Bone marrow (tissue), 2 donors: ENCODE results near the gene SDK1.

Experiments
- DNase-seq, 2 donors: peaks; one replicate each; lab custom pipeline; 2025; lab: John Stamatoyannopoulos, UW

SDK1 gene

DNA sequence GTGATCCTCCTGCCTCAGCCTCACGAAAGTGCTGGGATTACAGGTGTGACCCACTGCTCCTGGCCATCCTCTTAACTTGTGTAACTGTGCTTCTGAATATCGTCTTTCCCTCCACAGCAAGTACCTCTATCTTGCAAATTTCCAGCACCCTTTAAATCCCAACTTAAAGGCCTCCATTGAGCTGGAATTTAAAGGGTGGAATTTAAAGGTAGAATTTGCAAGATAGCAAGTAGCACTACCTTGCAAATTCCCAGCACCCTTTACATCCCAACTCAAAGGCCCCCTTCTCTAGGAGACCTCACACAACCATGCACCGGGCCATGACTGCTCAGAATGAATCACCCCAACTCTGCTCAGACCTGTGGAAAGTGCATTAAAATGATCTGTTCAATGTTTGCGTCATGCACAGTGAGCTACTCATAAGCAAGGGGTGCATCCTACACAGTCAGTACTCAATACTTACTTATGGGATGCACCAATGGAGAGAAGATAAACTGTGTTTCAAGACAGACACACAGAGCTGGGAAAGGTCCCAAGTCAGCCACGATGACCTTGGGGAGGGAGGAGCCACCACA lies 17.8 kb upstream of the SDK1 start:
- no peak for DNase-seq

DNA sequence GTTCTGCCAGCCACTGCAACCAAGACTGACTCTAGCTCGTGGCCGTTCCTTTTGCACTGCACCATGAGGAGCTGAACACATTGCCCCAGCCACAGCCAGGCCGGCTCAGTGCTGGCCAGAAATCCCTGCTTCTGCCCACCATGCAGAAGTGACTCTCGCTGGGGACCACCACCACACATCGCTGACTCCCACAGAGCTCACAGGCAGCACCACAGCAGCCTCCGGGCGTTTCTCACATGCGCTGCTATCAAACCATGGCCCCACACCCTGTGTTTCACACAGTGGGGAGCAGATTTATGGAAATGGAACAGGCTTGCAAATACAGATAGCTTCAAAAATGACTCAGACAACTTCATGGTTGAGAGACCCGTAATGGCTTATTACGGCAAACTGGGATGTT lies 15.4 kb upstream of the SDK1 start:
- DNase-seq = no peak

DNA sequence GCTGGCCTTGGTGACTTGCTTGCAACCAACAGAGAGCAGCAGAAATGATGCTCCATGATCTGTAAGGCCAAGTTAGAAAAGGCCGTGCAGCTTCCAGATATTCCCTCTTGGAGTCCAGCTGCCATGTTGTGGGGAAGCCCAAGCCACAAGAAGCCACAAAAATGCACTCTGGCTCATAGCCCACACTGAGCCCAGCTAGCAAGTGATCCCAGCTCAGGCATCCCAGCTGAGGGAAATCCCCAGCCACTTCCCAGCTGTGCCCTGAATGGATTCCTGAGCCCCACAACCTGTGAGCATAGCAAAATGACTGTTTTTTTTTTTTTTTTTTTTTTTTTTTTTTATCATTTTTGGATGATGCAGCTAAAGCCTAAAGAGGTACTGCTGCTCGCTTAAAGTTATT lies 11.1 kb upstream of the SDK1 start:
- DNase-seq = no peak

DNA sequence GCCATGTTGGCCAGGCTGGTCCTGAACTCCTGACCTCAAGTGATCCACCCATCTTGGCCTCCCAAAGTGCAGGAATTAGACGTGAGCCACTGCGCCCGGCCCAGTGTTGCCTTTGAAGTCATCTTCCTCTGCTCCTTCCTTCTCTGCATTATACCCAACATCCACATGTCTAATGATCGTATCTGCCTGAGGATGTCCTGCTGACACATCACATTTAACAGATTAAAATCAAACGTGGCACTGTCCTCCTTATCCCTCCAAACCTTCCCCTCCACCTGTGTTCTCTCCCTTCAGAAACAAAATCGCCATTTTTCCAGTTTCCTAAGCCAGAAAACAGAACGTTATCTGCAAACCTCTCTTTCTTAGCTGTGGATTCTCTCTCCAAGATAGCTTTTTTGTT lies 8.4 kb upstream of the SDK1 start:
- DNase-seq = no peak

GRCh38 chr7:3294432-3295100 lies 6.5 kb upstream of the SDK1 start:
- no peak for DNase-seq

- no peak for DNase-seq
These were observed 3.8 kb upstream of the SDK1 start for GRCh38 chr7:3297105-3297819.

DNA sequence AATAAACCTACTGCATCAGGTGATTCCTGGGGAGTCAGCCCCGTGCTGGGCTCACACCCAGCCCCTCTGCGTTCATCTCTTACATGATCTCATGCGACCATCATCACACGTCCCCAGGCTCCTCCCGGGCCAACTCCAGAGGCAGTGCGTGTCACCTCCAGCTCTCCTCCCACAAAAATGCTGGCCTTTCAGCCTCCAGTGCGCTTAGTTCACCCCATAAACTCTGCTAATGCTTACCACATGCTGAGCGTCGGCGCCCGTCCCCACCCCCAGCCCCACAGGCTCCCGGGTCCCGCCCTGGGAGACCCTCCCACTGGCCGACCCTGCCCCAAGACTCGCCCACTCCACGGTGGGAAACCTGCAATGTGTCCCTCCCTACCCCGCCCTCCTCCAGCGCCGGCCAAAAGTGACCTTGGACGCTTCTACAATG lies 816 bp upstream of the SDK1 start:
- DNase-seq = no peak

DNA sequence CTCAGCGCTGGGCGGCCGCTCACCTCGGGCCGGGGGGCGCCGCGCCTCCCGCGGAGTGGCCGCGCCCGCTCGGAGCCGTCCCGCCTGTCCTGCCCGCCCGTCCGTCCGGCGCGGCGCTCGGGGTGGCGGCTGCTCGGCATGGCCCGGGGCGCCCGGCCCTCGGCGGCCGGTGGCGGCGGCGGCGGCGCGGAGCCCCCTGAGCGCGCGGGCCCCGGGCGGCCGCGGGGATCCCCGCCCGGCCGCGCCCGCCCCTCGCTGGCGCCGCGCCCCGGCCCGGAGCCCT lies 338 bp downstream of the SDK1 start:
- DNase-seq = no peak

DNA sequence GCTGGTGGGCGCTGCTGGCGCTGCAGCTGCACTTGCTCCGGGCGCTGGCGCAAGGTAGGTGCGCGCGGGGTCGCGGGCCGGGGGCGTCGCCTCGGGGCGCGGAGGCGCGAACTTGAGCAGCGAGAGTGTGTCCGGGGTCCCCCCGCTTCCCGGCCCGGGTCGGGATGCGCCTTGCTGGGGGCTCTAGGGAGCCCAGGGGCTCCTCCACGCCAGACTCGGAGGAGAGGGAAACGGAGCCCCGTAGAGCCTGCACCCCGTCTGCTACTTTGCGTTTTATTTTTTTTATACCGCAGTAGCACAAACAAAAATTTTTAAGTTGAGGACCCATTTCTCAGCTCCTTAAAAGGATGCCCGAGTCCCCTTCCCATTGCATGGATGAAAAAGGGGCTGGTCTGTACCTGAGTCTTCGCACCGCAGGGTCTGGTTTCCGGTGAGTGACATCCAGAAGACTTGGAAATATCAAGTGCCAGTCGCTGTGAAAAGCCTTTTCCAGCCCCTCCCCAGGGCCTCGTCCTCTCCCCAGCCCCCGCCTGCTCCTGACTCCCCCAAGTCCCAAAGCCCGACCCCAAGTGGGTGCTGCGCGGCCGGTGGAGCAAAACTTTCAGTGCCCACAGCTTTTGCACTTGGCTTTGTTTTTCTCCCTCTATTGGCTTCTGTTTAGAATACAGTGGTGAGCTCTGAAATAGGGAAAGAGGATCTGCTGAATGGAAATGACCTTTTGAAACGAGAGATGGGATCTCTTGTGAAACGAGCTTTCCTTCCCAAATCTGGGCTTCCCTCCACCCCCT lies 973 bp downstream of the SDK1 start:
- no peak for DNase-seq

DNA sequence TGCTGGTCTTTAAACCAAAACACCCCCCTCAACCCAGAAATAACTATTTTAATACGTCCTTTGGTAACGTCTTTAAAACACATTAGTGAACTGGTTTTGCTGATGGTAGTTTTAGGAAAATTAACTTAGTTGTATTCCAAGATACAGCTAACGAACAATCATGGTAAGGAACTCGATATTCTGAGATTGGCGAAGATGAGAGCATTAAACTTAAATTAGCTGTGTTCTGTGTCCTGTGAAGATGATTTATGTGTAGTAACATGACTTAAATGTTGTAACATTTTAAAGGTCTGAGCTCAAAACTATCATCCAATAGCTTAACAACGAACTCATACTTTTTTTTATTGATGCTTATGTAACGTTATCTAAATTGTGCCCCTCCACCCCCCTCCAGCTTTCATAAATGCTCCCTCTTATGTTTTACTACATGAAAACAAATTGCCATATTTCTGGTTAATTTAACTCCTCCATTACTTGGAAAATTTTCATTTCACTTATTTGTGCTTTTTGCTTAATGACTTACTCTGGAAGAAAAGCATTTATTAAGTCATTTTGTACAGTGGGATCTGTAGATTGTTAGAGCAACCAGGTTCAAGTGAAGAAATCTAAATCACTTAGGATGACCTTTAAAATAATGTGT lies 1.7 kb downstream of the SDK1 start:
- no peak for DNase-seq

GRCh38 chr7:3304131-3304530 lies 3.1 kb downstream of the SDK1 start:
- no peak for DNase-seq

DNA sequence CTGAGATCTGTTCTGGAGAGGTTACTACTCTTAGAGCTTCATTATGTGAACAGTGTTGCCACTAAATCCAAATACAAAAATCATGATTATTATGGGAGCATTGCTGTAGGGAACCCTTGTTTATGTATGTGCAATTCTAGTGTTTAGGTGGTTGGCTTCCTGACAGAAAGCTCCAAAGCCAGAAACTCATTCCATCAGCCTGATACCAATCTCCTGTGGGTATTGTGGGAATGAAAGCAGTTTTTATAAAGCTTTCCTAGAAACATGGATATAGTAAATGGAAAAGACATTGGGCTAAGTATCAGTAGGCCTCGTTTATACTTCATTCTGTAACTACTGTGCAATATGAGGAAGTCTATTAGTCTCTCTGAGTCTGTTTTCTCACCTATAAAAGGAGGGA lies 6.4 kb downstream of the SDK1 start:
- DNase-seq = no peak

GRCh38 chr7:3309140-3309539 lies 8.1 kb downstream of the SDK1 start:
- no peak for DNase-seq

DNA sequence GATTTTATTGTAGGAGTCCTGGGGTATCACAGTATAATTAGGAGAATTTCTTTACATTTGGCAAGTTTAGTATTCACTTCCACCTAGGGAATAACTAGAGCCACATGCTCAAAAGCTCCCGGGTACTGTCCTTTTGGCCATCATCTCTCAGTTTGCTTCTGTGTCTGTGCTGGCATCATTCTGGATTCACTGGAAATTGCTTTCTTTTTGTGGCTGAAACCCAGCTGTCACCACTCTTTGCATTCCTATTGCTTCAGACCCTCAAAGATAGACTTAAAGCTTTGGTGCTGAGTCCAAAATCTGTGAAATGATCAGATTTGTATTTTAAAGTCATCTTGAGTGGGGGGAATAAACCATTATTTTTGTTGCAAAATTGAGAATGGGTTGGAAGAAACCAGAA lies 8.9 kb downstream of the SDK1 start:
- no peak for DNase-seq

DNA sequence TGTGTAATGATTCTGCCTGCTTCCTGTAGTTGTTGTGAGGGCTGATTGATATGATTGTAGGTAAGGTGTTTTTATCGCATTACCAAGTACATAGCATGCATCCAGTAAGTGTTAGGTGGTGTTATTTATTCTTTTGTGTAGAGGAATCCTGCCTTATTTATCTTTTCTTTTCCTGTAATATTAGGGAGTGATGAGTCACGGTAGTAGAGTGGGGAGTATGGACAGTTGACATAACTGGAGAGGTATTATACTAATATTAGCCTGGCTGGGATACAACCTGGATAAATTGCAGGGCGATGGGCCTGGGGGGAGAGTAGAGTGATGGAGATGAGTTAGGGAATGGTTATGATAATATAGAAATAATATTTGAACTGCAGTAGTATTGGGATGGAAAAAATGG lies 9.8 kb downstream of the SDK1 start:
- no peak for DNase-seq

DNA sequence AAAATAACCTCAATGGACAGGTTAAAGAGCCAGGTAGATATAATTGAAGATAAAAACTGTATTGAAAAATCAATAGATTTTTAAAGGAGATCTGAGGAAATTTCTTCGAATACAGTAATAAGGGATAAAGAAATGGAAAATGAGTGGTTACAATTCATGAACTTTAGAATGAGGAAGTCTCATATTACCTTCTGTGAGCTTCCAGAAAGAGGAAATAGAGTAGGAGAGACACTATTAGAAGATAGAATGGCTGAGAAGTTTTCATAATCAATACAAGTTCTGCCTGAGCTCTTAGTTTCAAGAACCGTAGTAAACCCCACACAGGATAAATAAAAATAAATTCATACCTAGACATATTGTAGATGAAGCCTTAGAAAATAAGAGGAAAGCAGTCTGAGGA lies 11.5 kb downstream of the SDK1 start:
- no peak for DNase-seq

DNA sequence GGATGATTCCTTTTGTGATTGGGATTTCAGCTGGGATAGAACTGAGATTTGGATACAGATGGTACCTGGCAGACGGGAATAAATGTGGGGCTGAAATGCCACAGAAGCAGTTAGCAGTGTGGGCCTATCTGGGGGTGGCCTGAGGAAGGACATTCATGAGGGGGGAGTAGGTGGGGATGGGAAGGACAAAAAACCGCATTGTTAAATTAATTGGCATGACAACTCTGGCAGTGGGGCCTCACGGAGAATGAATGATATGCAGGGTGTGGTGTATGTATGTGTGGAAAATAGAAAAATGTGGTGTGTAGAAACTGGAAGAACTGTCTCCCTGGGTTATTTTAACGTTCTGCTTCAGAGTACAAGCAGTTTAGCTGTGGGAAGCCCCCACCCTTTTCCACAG lies 17.8 kb downstream of the SDK1 start:
- no peak for DNase-seq

- DNase-seq = no peak
These were observed 20.2 kb downstream of the SDK1 start for GRCh38 chr7:3321206-3321605.

- DNase-seq = no peak
These were observed 20.7 kb downstream of the SDK1 start for GRCh38 chr7:3321745-3322144.

DNA sequence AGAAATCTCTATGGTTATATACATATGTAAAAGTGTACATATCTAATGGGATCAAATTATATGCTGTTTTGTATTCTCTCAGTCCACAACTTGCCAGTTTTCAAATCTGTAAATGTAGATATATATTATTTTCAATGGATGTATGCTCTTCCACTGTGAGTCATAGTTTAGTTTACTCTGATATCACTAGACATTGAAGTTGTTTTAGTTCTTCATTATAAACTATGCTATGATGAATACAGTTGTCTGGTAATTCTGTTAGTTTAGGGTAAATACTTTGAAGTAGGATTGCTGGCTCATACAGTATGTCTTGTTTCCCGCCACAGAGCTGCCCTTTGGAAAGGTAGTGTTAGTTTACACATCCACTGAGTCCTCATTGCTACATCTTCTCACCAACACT lies 25.2 kb downstream of the SDK1 start:
- DNase-seq = no peak

DNA sequence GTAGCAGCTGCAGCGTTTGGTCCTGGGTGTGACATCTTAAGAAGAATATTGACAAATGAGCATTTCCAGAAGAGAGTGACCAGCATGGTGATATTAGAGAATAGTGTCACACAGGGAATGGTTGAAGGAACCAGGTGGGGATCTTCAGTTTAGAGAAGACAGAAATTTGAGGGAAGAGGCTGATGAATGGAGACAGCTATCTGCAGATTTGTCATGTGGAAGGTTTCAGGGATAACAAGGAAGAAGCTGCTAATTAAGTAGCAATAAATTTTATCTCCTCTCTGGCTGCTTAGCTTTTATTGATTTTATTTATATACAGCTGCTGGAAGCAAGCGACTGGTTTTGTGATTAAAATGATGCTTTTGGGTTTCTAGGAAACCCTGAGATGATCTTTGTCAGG lies 26.0 kb downstream of the SDK1 start:
- DNase-seq = no peak

GRCh38 chr7:3327655-3328054 lies 26.6 kb downstream of the SDK1 start:
- DNase-seq = no peak

- no peak for DNase-seq
These were observed 31.3 kb downstream of the SDK1 start for GRCh38 chr7:3332308-3332707.
